Stimulated activated CD4-positive, alpha-beta T cell treated with anti-CD3 and anti-CD28 coated beads, Interleukin-2, amount 100 ng/mL, for 24 hours (primary cell): ENCODE measurements around the gene NADSYN1.
A peak's percentile ranks its signal among the peaks of the same experiment; 100 is the strongest.
"Not testable (repeated sequence)": the region's sequence is repeated elsewhere in the genome, so short reads cannot be mapped to it uniquely, and the experiment has no call there.

Source experiments
- DNase-seq, 2 donors: peaks; one replicate each; pipeline ENCODE4 v3.0.0-alpha.2; 2020

The NADSYN1 gene

DNA sequence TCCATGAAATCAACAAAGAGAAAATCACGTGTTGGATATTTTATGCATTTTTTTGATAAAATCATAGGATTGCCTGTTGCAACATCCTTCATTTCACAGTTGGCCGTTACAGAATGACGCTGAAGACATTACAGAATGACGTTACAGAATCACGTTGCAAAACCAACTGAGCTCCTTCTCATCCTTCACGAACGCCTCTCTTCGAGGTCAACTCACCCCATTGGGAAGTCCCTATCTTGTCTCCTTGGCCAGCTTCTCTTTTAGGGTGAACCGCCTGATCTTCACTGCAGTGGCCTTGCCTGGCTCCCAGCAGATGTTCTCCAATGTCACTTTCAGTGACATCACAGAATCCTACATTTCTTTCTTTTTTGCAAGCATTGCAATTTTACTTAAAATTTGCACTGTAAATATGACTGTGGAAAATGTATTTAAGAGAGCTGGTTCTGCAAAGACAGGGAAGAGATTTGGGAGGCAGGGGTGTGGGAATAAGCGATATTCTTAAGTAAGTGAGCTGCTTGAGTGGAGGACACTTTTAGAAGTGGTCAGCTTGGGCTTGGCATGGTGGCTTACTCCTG is 79.1 kb downstream of the NADSYN1 start:
- DNase-seq = no peak

- not testable (repeated sequence) for DNase-seq
Measured at GRCh38 chr11:71534711-71535608, 82.0 kb downstream of the NADSYN1 start.

- DNase-seq = no peak
Measured at GRCh38 chr11:71535825-71536224, 82.8 kb downstream of the NADSYN1 start.

DNA sequence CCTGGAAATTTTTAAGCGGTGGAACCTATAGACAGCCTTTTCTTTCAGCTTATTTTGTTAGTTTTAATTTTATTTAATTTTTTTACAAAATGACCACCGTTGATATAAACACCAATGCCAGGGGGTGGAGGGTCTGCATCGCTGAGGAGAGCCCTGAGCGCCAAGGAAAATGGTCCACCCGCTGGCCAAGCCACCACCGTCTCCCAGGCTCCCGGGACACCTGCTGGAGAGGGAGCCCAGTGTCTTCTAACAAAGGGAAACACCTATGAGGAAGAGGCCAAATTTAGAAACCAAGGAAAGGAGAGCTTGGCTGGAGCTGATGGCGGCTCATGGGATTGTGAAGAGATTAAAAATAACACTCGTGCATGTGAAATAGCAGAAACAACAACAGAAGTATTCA is 84.5 kb downstream of the NADSYN1 start:
- no peak for DNase-seq

- not testable (repeated sequence) for DNase-seq
Measured at GRCh38 chr11:71537977-71538665, 85.1 kb downstream of the NADSYN1 start, which contains the start of gene KRTAP5-8. Gene KRTAP5-8 (plus strand): TSS chr11:71538025. CDS start chr11:71538056, 31 bp downstream.

GRCh38 chr11:71538666-71538990 is 85.6 kb downstream of the NADSYN1 start:
- no peak for DNase-seq

GRCh38 chr11:71539017-71539416 is 86.0 kb downstream of the NADSYN1 start:
- DNase-seq = no peak

- DNase-seq = not testable (repeated sequence)
Measured at GRCh38 chr11:71539971-71540370, 87.0 kb downstream of the NADSYN1 start.

DNA sequence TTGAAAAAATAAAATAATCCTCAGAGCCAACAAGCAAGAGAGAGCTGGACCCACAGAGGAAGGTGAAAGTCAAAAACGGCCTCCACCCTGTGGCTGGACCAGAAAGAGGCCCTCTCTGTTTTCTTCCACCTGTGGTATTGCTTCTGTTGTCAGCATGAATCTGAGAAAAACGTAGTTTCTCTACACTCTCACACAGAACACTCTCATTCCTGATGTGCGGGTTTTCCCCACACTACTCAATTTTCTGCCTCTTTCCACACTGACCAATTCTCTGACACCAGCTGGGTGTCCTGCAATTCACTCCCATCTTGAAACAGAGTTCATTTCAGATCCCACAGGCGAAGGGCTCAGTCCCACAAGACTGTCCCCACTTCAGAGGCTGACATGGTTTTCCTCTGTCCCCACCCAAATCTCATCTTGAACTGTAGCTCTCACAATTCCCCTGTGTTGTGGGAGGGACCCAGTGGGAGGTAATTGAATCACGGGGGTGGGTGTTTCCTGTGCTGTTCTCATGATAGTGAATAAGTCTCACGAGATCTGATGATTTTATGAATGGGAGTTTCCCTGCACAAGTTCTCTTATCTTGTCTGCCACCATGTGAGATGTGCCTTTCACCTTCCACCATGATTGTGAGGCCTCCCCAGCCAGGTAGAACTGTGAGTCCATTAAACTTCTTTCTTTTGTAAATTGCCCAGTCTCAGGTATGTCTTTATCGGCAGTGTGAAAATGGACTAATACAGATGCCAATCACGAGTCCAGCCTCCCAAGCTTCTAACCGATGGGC is 87.7 kb downstream of the NADSYN1 start:
- not testable (repeated sequence) for DNase-seq

DNA sequence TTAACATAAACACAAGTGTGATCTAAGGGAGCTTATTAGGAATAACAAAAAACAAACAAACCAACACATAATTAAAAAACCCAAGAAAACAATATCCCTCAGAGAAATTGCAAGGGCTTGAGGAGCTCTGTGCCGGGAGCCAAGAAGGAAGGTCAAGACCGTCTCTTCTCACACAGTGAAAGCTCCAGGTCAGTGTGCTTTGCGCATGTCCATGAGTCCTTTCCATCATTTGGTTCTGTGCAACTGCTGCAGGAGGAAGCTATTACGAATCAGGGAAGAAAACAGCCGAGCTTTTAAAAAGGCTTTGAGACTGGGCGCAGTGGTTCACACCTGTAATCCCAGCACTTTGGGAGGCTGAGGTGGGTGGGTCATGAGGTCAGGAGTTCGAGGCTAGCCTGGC is 89.4 kb downstream of the NADSYN1 start:
- DNase-seq = no peak

- peak in 1 of 2 donors; percentile 4 for DNase-seq
Measured at GRCh38 chr11:71542879-71543777, 90.1 kb downstream of the NADSYN1 start.

GRCh38 chr11:71543866-71544265 is 90.9 kb downstream of the NADSYN1 start:
- no peak for DNase-seq

- DNase-seq = no peak
Measured at GRCh38 chr11:71544525-71545214, 91.7 kb downstream of the NADSYN1 start.

- no peak for DNase-seq
Measured at GRCh38 chr11:71545405-71545966, 92.5 kb downstream of the NADSYN1 start.

DNA sequence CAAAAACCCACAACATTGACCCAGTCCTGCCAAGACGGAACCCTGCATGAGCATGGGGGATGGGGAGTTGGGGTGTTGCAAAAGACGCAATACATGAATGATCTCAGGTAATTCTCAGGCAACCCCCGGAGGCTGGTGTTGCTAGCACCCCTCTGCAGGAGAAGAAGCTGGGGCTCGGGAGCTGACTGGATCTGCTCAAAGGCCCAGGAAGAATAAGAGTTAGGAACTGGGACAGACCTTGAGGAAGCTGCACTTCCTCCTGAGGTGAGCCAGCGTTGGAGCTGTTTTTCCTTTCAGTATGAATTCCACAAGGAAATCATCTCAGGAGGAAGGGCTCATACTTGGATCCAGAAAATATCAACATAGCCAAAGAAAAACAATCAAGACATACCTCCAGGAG is 95.1 kb downstream of the NADSYN1 start, which contains the start of gene KRTAP5-9:
Gene KRTAP5-9 (plus strand): TSS at position 301 of the 400 bp plus-strand sequence. CDS start 238 bp downstream, outside the sequence.
- DNase-seq = no peak

DNA sequence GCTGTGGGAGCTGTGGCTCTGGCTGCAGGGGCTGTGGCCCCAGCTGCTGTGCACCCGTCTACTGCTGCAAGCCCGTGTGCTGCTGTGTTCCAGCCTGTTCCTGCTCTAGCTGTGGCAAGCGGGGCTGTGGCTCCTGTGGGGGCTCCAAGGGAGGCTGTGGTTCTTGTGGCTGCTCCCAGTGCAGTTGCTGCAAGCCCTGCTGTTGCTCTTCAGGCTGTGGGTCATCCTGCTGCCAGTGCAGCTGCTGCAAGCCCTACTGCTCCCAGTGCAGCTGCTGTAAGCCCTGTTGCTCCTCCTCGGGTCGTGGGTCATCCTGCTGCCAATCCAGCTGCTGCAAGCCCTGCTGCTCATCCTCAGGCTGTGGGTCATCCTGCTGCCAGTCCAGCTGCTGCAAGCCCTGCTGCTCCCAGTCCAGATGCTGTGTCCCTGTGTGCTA is 95.7 kb downstream of the NADSYN1 start:
- no peak for DNase-seq
